H1 (cell line): ENCODE data around the gene KRT83. TPM values are rescaled to one million over a fixed set of nuclear protein-coding genes. Genes with fewer than 3 reads are reported as not detected.

Source experiments
- CHD7 ChIP-seq: fragments of 300-600 bp; sonication (generic); IDR thresholded peaks from 2 replicates; pipeline ENCODE4 v1.7.1; 2012; ENCODE audit warnings: low read length, moderate library complexity, mild to moderate bottlenecking, inconsistent platforms; ENCODE audit not compliant: insufficient replicate concordance
- CTBP2 ChIP-seq: IDR thresholded peaks from 2 replicates; pipeline ENCODE4 v1.7.0; 2011; ENCODE audit warnings: borderline replicate concordance, mild to moderate bottlenecking, moderate library complexity, mixed read lengths, low read length; ENCODE audit not compliant: insufficient read depth, insufficient read length
- EP300 ChIP-seq, 2 experiments: IDR thresholded peaks; 1 replicate in 1 of 2; 2 replicates in 1 of 2; pipeline ENCODE4 v1.6.1; 2011 to 2012; ENCODE audit warnings: low read depth in 2 of 2, low read length in 2 of 2, mild to moderate bottlenecking in 2 of 2, borderline replicate concordance in 1 of 2, inconsistent platforms in 1 of 2, moderate library complexity in 1 of 2
- FOSL1 ChIP-seq: IDR thresholded peaks from 2 replicates; pipeline ENCODE4 v1.6.1; 2011; ENCODE audit warnings: mild to moderate bottlenecking, low read depth, low read length, moderate library complexity; ENCODE audit not compliant: insufficient read depth
- HDAC2 ChIP-seq, 2 experiments: fragments of 300-600 bp in 1 of 2; sonication (generic) in 1 of 2; IDR thresholded peaks; 2 replicates each; pipeline ENCODE4 v1.6.1; 2011 to 2012; ENCODE audit warnings: low read depth in 2 of 2, low read length in 2 of 2, mild to moderate bottlenecking in 2 of 2, moderate library complexity in 2 of 2, borderline replicate concordance in 1 of 2, inconsistent platforms in 1 of 2
- JUN ChIP-seq: IDR thresholded peaks from 2 replicates; pipeline ENCODE4 v1.6.1; 2011; ENCODE audit warnings: low read depth, mild to moderate bottlenecking, improper control_type of control experiment, low read length
- SIN3A ChIP-seq, 2 experiments: IDR thresholded peaks in 1 of 2; conservative IDR thresholded peaks in 1 of 2; 2 replicates each; pipeline ENCODE4 v1.6.1; 2011 to 2012; ENCODE audit warnings: low read length in 2 of 2, improper control_type of control experiment in 1 of 2, low read depth in 1 of 2, mild to moderate bottlenecking in 1 of 2
- YY1 ChIP-seq: IDR thresholded peaks from 2 replicates; pipeline ENCODE4 v1.6.1; 2011; ENCODE audit warnings: low read depth, mild to moderate bottlenecking, low read length
- polyA plus RNA-seq, 7 experiments: library from polyadenylated mRNA; depleted of rRNA in 3 of 7; stranded (reverse) in 5 of 7; unstranded in 2 of 7; fragments of >200 nt in 5 of 7; fragments of 200-250 nt in 2 of 7; gene quantifications; 1 replicate in 5 of 7; 2 replicates in 1 of 7; 4 replicates in 1 of 7; pipeline versions ENCODE4 v1.2.1 to v1.2.3, GENCODE V29; 2011 to 2013; ENCODE audit warnings: missing spikeins in 2 of 7, mixed read lengths in 2 of 7
- total RNA-seq: library from RNA; stranded (reverse); fragmentation: NEBNext Ultra II Directional; extraction: Animal tissue kit (Norgen Biotek cat#: 25700); gene quantifications from 2 replicates; pipeline ENCODE4 v1.2.1, GENCODE V29; 2021

Gene KRT83
- total and polyA plus RNA-seq, 2 of the 8 experiments (the other 6 are each of a cell fraction or from before 2014, with no cell fraction given): not detected

- TF ChIP-seq CHD7 (no peak), JUN (no peak), SIN3A (conservative IDR thresholded peaks at IDR 0.05 in 1 of 2, IDR thresholded peaks at IDR 0.05 in 1 of 2; ENCODE audit: low read depth in 1 of 2, low read length in 2 of 2) (no peak), FOSL1 (no peak), EP300 (IDR thresholded peaks at IDR 0.05; ENCODE audit: borderline replicate concordance in 1 of 2, low read depth in 2 of 2, low read length in 2 of 2) (no peak), CTBP2 (no peak), YY1 (no peak), HDAC2 (IDR thresholded peaks at IDR 0.05; ENCODE audit: borderline replicate concordance in 1 of 2, low read depth in 2 of 2, low read length in 2 of 2) (no peak)
Observed at GRCh38 chr12:52351196-52352059, 30.2 kb upstream of the KRT83 start (continued).
